Small intestine (tissue), 7 donors: ENCODE measurements around the gene EPB41L2. TPM values are rescaled to one million over a fixed set of nuclear protein-coding genes. Genes with fewer than 3 reads are reported as not detected.

Source experiments
- DNase-seq, 2 donors: peaks; one replicate each; pipeline versions ENCODE4 v3.0.0 to v3.0.0-alpha.2; 2013
- FAIRE-seq: peaks from 2 replicates; lab custom pipeline; 2012; peaks lifted over from hg19 to GRCh38; lab: Jason Lieb, UNC
- H3K27ac ChIP-seq, 3 donors: one replicate each; pipeline ENCODE4 v1.5.1; 2013; ENCODE audit warnings: low read length in 2 of 3, mild to moderate bottlenecking in 2 of 3, control low read depth in 1 of 3, inconsistent platforms in 1 of 3, low read depth in 1 of 3, moderate library complexity in 1 of 3
- H3K27me3 ChIP-seq, 3 donors: one replicate each; pipeline ENCODE4 v1.6.1; 2013; ENCODE audit warnings: low read length in 3 of 3, inconsistent platforms in 1 of 3; ENCODE audit not compliant: control insufficient read depth in 3 of 3, insufficient read depth in 3 of 3
- H3K36me3 ChIP-seq, 3 donors: one replicate each; pipeline ENCODE4 v1.6.1; 2013; ENCODE audit warnings: low read length in 3 of 3, inconsistent platforms in 1 of 3, low read depth in 1 of 3, mild to moderate bottlenecking in 1 of 3, moderate library complexity in 1 of 3; ENCODE audit not compliant: control insufficient read depth in 3 of 3, insufficient read depth in 2 of 3
- H3K4me1 ChIP-seq, 3 donors: one replicate each; pipeline ENCODE4 v1.6.1; 2013; ENCODE audit warnings: low read length in 2 of 3, inconsistent platforms in 1 of 3, low read depth in 1 of 3, mild to moderate bottlenecking in 1 of 3, moderate library complexity in 1 of 3; ENCODE audit not compliant: control insufficient read depth in 3 of 3, insufficient read depth in 2 of 3
- H3K4me3 ChIP-seq, 3 donors: one replicate each; pipeline ENCODE4 v1.5.1; 2013; ENCODE audit warnings: low read length in 3 of 3, control low read depth in 1 of 3, inconsistent platforms in 1 of 3, low read depth in 1 of 3, mild to moderate bottlenecking in 1 of 3, moderate library complexity in 1 of 3
- H3K9me3 ChIP-seq, 2 donors: one replicate each; pipeline ENCODE4 v1.6.1; 2013; ENCODE audit warnings: low read depth in 1 of 2, low read length in 1 of 2; ENCODE audit not compliant: control insufficient read depth in 2 of 2, insufficient read depth in 1 of 2
- WGBS, 3 donors: extraction: QIAGEN DNeasy Blood & Tissue Kit; methylation state at CpG; one replicate each; pipeline ENCODE4 v1.1.7; 2013; 5-methylcytosine and 5-hydroxymethylcytosine counted together
- polyA plus RNA-seq, 4 donors: library from polyadenylated mRNA; stranded (reverse) in 3 of 4; unstranded in 1 of 4; fragments of 200-250 nt in 3 of 4; fragments of 120-200 nt in 1 of 4; gene quantifications; one replicate each; pipeline versions ENCODE4 v1.2.1 to v1.2.3, GENCODE V29; 2013
- donor health status: healthy with polysubstance abuse.
- donor health status: control.
- donor health status: control.
- donor health status: Bipolar disorder and iron deficiency.
- donor health status: healthy.

Gene EPB41L2
- polyA plus RNA-seq, 4 donors = 14.8 to 63.0 (median 31.1) TPM

GRCh38 chr6:130826442-130827246 is 236.4 kb downstream of the EPB41L2 start:
- Histone ChIP-seq H3K27me3 (no peaks in the 10 kb centered on the region), H3K27ac (peak overlapping the region in 2 of 3 donors; percentile 4 to 61), H3K4me3 (no peak overlapping the region), H3K4me1 (peaks cover 0 to 9% (median 3%) of the 10 kb centered on the region in 3 donors), H3K36me3 (peaks cover 0 to 3% (median 0%) of the 10 kb centered on the region in 3 donors), H3K9me3 (no peaks in the 10 kb centered on the region)
- DNase-seq = no peak
- 78 to 99% (median 92%) methylated on average over 4 of the region's 4 CpGs for WGBS, 3 donors
- FAIRE-seq = no peak

GRCh38 chr6:130825772-130826441 is 237.1 kb downstream of the EPB41L2 start:
- WGBS, 3 donors = 87 to 89% (median 88%) methylated on average over 3 of the region's 3 CpGs
- Histone ChIP-seq H3K27ac (peak overlapping the region in 1 of 3 donors; percentile 61), H3K36me3 (peaks cover 0 to 3% (median 0%) of the 10 kb centered on the region in 3 donors), H3K27me3 (no peaks in the 10 kb centered on the region), H3K4me3 (no peak overlapping the region), H3K4me1 (peaks cover 0 to 9% (median 3%) of the 10 kb centered on the region in 3 donors), H3K9me3 (no peaks in the 10 kb centered on the region)
- DNase-seq = no peak
- no peak for FAIRE-seq

- Histone ChIP-seq H3K27ac (no peak overlapping the region), H3K4me1 (peaks cover 0 to 9% (median 3%) of the 10 kb centered on the region in 3 donors), H3K27me3 (no peaks in the 10 kb centered on the region), H3K9me3 (no peaks in the 10 kb centered on the region), H3K36me3 (peaks cover 0 to 2% (median 0%) of the 10 kb centered on the region in 3 donors), H3K4me3 (no peak overlapping the region)
- FAIRE-seq (no peak), DNase-seq (no peak)
- WGBS, 3 donors = 76 to 83% (median 83%) methylated on average over 5 of the region's 5 CpGs
Measured at GRCh38 chr6:130824978-130825694, 237.9 kb downstream of the EPB41L2 start.

GRCh38 chr6:130822736-130823135 is 240.3 kb downstream of the EPB41L2 start:
- Histone ChIP-seq H3K27ac (no peak overlapping the region), H3K4me1 (peaks cover 0 to 9% (median 3%) of the 10 kb centered on the region in 3 donors), H3K9me3 (peaks cover 0 to 2% of the 10 kb centered on the region in 2 donors), H3K36me3 (no peaks in the 10 kb centered on the region), H3K4me3 (no peak overlapping the region), H3K27me3 (no peaks in the 10 kb centered on the region)
- WGBS, 3 donors = 84 to 94% (median 85%) methylated on average over 1 of the region's 1 CpG
- no peak for FAIRE-seq
- no peak for DNase-seq

- H3K27ac ChIP-seq = peak overlapping the region in 1 of 3 donors; percentile 75
- no peak for FAIRE-seq
Measured at GRCh38 chr6:130815200-130816071, 247.6 kb downstream of the EPB41L2 start.

GRCh38 chr6:130814506-130814905 is 248.5 kb downstream of the EPB41L2 start:
- Histone ChIP-seq H3K4me3 (no peak overlapping the region), H3K4me1 (peaks cover 0 to 8% (median 0%) of the 10 kb centered on the region in 3 donors), H3K9me3 (peaks cover 0 to 5% of the 10 kb centered on the region in 2 donors), H3K36me3 (no peaks in the 10 kb centered on the region), H3K27me3 (no peaks in the 10 kb centered on the region), H3K27ac (peak overlapping the region in 1 of 3 donors; percentile 75)
- 93 to 97% (median 95%) methylated on average over 3 of the region's 3 CpGs for WGBS, 3 donors
- no peak for DNase-seq
- FAIRE-seq = no peak

More at GRCh38 chr6:130815200-130816071, 247.6 kb downstream of the EPB41L2 start:
- peaks cover 0 to 8% (median 0%) of the 10 kb centered on the region in 3 donors for H3K4me1 ChIP-seq
- peaks cover 0 to 5% of the 10 kb centered on the region in 2 donors for H3K9me3 ChIP-seq
- peak; percentile 61 to 83 for DNase-seq
- no peak overlapping the region for H3K4me3 ChIP-seq
- no peaks in the 10 kb centered on the region for H3K27me3 ChIP-seq
- WGBS, 3 donors = 41 to 58% (median 46%) methylated on average over 5 of the region's 5 CpGs
- no peaks in the 10 kb centered on the region for H3K36me3 ChIP-seq

- Histone ChIP-seq H3K4me3 (no peak overlapping the region), H3K9me3 (no peaks in the 10 kb centered on the region)
- FAIRE-seq = no peak
Measured at GRCh38 chr6:130811932-130812331, 251.1 kb downstream of the EPB41L2 start.

More at GRCh38 chr6:130811932-130812331, 251.1 kb downstream of the EPB41L2 start:
- Histone ChIP-seq H3K27me3 (no peaks in the 10 kb centered on the region), H3K36me3 (no peaks in the 10 kb centered on the region), H3K27ac (no peak overlapping the region), H3K4me1 (peaks cover 0 to 8% (median 0%) of the 10 kb centered on the region in 3 donors)
- 76 to 83% (median 83%) methylated on average over 5 of the region's 5 CpGs for WGBS, 3 donors
- no peak for DNase-seq
